NCI-H2029 treated with DMSO at 0.1 percent for 48 hours (cell line): ENCODE data around the gene PLIN5.
"Not testable (repeated sequence)": the region's sequence is repeated elsewhere in the genome, so short reads cannot be mapped to it uniquely, and the experiment has no call there.

Source experiments
- DNase-seq: peaks from one replicate; lab custom pipeline; 2025; lab: John Stamatoyannopoulos, UW

PLIN5 gene

GRCh38 chr19:4542896-4543841 is 8.1 kb upstream of the PLIN5 start:
- DNase-seq = no peak

DNA sequence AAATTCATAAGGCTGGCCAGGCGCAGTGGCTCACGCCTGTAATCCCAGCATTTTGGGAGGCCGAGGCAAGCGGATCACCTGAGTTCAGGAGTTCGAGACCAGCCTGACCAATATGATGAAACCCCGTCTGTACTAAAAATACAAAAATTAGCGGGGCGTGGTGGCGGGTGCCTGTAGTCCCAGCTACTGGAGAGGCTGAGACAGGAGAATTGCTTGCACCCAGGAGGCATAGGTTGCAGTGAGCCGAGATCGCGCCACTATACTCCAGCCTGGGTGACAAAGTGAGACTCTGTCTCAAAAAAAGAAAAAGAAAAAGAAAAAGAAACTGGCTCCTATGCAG is 6.8 kb upstream of the PLIN5 start:
- not testable (repeated sequence) for DNase-seq

DNA sequence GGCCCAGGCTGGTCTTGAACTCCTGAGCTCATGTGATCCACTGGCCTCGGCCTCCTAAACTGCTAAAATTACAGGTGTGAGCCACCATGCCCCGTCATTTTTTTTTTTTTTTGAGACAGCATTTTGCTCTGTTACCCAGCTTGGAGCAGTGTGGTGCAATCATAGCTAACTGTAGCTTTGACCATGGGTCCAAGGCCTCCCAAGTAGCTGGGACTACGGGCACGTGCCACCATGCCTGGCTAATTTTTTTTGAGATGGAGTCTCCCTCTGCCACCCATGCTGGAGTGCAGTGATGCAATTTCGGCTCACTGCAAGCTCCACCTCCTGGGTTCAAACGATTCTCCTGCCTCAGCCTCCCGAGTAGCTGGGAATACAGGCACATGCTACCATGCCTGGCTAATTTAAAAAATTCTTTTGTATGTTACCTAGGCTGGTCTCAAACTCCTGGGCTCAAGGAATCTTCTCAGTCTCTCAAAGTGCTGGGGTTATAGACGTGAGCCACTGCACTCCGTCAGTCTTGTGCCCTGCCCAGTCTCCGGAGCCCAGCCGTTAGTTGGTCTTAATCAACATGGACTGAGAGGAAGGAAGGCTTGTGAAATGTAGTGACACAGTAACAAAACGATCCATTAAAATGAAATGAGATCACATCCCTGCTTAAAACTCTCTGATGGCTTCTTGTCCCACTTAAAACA is 6.2 kb upstream of the PLIN5 start:
- no peak for DNase-seq

DNA sequence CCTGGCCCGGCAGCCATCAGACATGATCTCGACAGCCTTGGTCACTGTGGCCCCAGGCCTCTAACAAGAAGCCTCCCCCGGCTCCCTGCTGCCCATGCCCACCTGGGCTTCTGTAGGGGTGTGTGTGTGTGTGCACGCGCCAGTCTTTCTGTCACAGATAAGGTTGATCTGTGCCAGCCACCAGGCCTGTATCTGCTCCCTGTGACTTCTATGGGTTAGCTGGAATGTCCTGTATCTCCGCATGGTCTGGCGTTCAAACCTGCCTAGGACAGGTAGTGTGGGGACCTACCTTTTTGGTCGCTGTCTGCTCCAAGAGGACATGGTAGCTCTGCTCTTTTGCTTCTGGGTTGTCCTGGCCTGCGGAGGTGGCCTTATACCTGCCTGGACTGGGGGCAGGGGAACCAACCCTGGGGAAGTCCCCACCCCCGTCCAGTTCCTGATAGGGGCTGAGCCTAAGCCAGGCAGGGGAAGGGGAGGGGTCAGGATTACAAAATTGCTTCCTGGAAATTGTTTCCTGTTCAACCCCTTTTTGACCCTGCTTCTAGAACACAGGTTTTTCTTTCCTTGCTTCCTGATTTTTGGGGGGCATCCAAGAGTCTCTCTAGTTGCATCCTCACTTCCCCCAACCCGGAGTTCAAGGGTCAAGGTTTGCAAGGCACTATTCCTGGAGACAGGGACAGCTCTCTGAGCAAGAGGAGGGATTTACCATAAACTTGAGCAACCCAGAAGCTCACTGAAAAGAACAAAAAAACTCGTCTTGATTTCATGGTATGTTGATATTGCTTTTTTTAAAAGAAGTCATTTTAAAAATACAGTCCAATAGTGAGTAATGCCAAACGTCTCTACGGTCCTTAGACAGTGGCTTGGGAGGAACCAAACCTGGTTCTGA is 4.9 kb upstream of the PLIN5 start, which contains the start of gene LRG1:
Gene LRG1 (minus strand): TSS at position 344 of the 889 bp plus-strand sequence. CDS start 23 bp downstream, at position 321.
- peak; percentile 57 for DNase-seq

- DNase-seq = no peak
These were observed 4.2 kb upstream of the PLIN5 start for GRCh38 chr19:4539169-4539692.

- peak; percentile 72 for DNase-seq
These were observed 3.6 kb upstream of the PLIN5 start for GRCh38 chr19:4538601-4538954.

GRCh38 chr19:4537953-4538600 is 3.1 kb upstream of the PLIN5 start:
- peak; percentile 59 for DNase-seq

- DNase-seq = peak; percentile 58
These were observed 1.8 kb upstream of the PLIN5 start for GRCh38 chr19:4536798-4537197.

- no peak for DNase-seq
These were observed 1.1 kb downstream of the PLIN5 start for GRCh38 chr19:4533835-4534424.

DNA sequence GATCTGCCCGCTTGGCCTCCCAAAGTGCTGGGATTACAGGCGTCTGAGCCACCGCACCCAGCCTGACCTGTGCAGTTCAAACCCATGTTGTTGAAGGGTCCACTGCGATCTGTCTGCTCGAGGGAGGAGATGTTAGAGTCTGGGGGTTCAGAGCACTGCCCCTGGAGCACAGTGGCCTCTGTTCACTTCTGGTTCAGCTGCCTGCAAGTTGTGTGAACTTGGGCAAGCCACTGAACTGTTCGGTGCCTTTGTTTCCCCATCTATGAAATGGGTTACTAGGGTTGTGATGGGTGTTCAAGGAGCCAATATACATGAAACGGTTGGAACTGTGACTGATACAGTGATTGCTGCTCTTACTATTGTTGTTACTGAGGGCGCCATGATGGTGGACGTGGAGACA is 1.7 kb downstream of the PLIN5 start:
- DNase-seq = no peak

- DNase-seq = no peak
These were observed 3.4 kb downstream of the PLIN5 start for GRCh38 chr19:4531562-4532165.

- no peak for DNase-seq
These were observed 5.0 kb downstream of the PLIN5 start for GRCh38 chr19:4529924-4530522.

- DNase-seq = no peak
These were observed 6.2 kb downstream of the PLIN5 start for GRCh38 chr19:4528843-4529242.

- DNase-seq = not testable (repeated sequence)
These were observed 7.6 kb downstream of the PLIN5 start for GRCh38 chr19:4527377-4527776.

- DNase-seq = no peak
These were observed 9.4 kb downstream of the PLIN5 start for GRCh38 chr19:4525563-4526002.

GRCh38 chr19:4524808-4525562 is 10.0 kb downstream of the PLIN5 start:
- DNase-seq = no peak

GRCh38 chr19:4523306-4524110 is 11.5 kb downstream of the PLIN5 start:
- no peak for DNase-seq

DNA sequence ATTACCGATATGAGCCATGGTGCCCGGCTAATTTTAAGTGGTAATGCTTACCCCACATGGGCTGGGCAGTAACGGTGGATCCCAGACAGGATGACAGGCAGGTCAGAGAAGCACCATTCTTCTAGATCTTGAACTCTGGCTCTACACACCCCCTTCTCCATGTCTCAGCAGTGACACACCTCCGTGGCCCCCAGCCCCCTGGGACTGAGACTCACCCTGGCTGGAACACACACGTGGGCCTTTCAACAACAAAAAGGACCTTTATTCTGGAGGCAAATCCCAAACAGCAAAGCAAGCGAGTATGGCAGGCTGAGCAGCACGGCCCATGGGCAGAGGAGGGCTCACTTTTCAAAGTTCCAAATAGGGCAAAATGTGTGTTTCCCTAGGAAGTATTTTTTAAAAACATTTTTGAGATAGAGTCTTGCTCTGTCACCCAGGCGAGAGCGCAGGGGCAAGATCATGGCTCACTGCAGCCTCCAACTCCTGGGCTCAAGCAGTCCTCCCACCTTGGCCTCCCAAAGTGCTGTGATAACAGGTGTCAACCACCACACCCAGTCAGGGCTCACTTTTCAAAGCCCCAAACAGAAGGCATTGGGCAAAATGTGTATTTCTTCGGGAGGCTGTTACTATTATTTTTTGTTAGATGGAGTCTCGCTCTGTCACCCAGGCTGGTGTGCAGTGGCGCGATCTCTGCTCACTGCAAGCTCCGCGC is 12.6 kb downstream of the PLIN5 start:
- no peak for DNase-seq
